PC-3 (cell line): Measurements from ENCODE around the gene FGGY. TPM values are rescaled to one million over a fixed set of nuclear protein-coding genes. Genes with fewer than 3 reads are reported as not detected.

Experiments
- ATAC-seq: fragments of 200-7000 bp; cut with Tn5 transposase; 2 replicates; pipeline ENCODE4 v1.9.1; 2020; ENCODE audit warnings: mild to moderate bottlenecking, moderate library complexity
- BruUV-seq: library from RNA; stranded (reverse); fragments of 400-500 nt; replicated peaks from 2 replicates; lab custom pipeline; 2021; lab: Mats Ljungman, UMichigan
- CTCF ChIA-PET: fragments of 300-600 bp; sonication (Branson Sonifier 250); formaldehyde crosslinking; loops from one replicate; lab custom pipeline; 2022; ENCODE audit warnings: antibody characterized with exemption; lab: Charles Lee
- POLR2A ChIA-PET: fragments of 300-600 bp; sonication (Branson Sonifier 250); formaldehyde crosslinking; loops from one replicate; lab custom pipeline; 2022; ENCODE audit warnings: antibody characterized with exemption; ENCODE audit not compliant: unreplicated experiment; lab: Charles Lee
- DNase-seq: peaks from one replicate; pipeline ENCODE4 v3.0.0-alpha.2; 2015
- H2AFZ ChIP-seq: fragments of 300-600 bp; sonication (generic); 2 replicates; pipeline ENCODE4 v1.6.0; 2016; ENCODE audit warnings: antibody characterized with exemption, low read length
- H3F3A ChIP-seq: fragments of 300-600 bp; sonication (generic); one replicate; pipeline ENCODE4 v1.6.0; 2017; ENCODE audit warnings: antibody characterized with exemption, low read length, control low read depth, mild to moderate bottlenecking; ENCODE audit not compliant: unreplicated experiment
- H3K27ac ChIP-seq: fragments of 300-600 bp; sonication (generic); 2 replicates; pipeline ENCODE4 v1.5.1; 2016; ENCODE audit warnings: mild to moderate bottlenecking, low read length
- H3K27me3 ChIP-seq: fragments of 300-600 bp; sonication (generic); 2 replicates; pipeline ENCODE4 v1.6.1; 2016; ENCODE audit warnings: low read length, mixed read lengths
- H3K36me3 ChIP-seq: fragments of 300-600 bp; sonication (generic); 2 replicates; pipeline ENCODE4 v1.6.1; 2016; ENCODE audit warnings: low read depth, mixed run types, low read length, mixed read lengths
- H3K4me1 ChIP-seq: fragments of 300-600 bp; sonication (generic); 2 replicates; pipeline ENCODE4 v1.5.1; 2016; ENCODE audit warnings: low read length; ENCODE audit not compliant: insufficient read depth
- H3K4me2 ChIP-seq: fragments of 300-600 bp; sonication (generic); 2 replicates; pipeline ENCODE4 v1.6.0; 2016; ENCODE audit warnings: low read length
- H3K4me3 ChIP-seq: fragments of 300-600 bp; sonication (generic); 2 replicates; pipeline ENCODE4 v1.5.1; 2016; ENCODE audit warnings: mild to moderate bottlenecking, low read length, mixed read lengths
- H3K79me2 ChIP-seq: fragments of 300-600 bp; sonication (generic); 2 replicates; pipeline ENCODE4 v1.6.1; 2017; ENCODE audit warnings: low read length, mixed read lengths
- H3K9ac ChIP-seq: fragments of 300-600 bp; sonication (generic); 2 replicates; pipeline ENCODE4 v1.6.0; 2016; ENCODE audit warnings: mild to moderate bottlenecking, low read length
- H3K9me2 ChIP-seq: fragments of 300-600 bp; sonication (generic); replicated peaks from 2 replicates; pipeline ENCODE4 v1.6.1; 2016; ENCODE audit warnings: mixed run types, low read length, mixed read lengths
- H3K9me3 ChIP-seq: fragments of 300-600 bp; sonication (generic); 2 replicates; pipeline ENCODE4 v1.6.1; 2016; ENCODE audit warnings: low read length, mixed read lengths
- H4K20me1 ChIP-seq: fragments of 300-600 bp; sonication (generic); 2 replicates; pipeline ENCODE4 v1.6.1; 2016; ENCODE audit warnings: low read length, mixed read lengths
- CTCF ChIP-seq: fragments of 300-600 bp; sonication (generic); conservative IDR thresholded peaks from 2 replicates; pipeline ENCODE4 v1.5.1; 2017; ENCODE audit warnings: antibody characterized with exemption, low read depth, mild to moderate bottlenecking, low read length
- EZH2 ChIP-seq: fragments of 300-600 bp; sonication (generic); IDR thresholded peaks from one replicate; pipeline ENCODE4 v1.6.1; 2017; ENCODE audit warnings: antibody characterized with exemption, mild to moderate bottlenecking, low read length; ENCODE audit not compliant: unreplicated experiment
- EZH2phosphoT487 ChIP-seq: fragments of 300-600 bp; sonication (generic); IDR thresholded peaks from 2 replicates; pipeline ENCODE4 v1.6.1; 2018; ENCODE audit warnings: mild to moderate bottlenecking, antibody characterized with exemption, low read length, borderline replicate concordance
- intact Hi-C: fragments of 100-400 bp; cut with micrococcal nuclease; formaldehyde crosslinking; loops from 2 replicates; pipeline ENCODE4 v1.9.0; 2023
- total RNA-seq: library from RNA; depleted of rRNA; stranded (reverse); fragments of >200 nt; gene quantifications from 2 replicates; pipeline ENCODE4 v1.2.3, GENCODE V29; 2014

The FGGY gene
- total RNA-seq, 1 experiment from 2014 or later, result 7.4 TPM

- intact Hi-C loops, result no loop called here
- H3K27me3 ChIP-seq, result no peaks in the 10 kb centered on the region
- H3K4me2 ChIP-seq, result no peak overlapping the region
- H3K9ac ChIP-seq, result no peak overlapping the region
- H3K4me1 ChIP-seq, result peaks cover 13% of the 10 kb centered on the region; the same call in 1 of the 2 replicates
- H3K79me2 ChIP-seq, result no peaks in the 10 kb centered on the region
- ChIA-PET CTCF (no interaction called here), POLR2A (no interaction called here)
- no peak overlapping the region for H2AFZ ChIP-seq
- no peaks in the 10 kb centered on the region for H3F3A ChIP-seq
- H3K27ac ChIP-seq, result no peak overlapping the region
- H3K9me3 ChIP-seq, result no peaks in the 10 kb centered on the region
- H3K4me3 ChIP-seq, result no peak overlapping the region
- DNase-seq, result no peak
- no peaks in the 10 kb centered on the region for H3K9me2 ChIP-seq
- BruUV-seq, result no TSS peak
- H4K20me1 ChIP-seq, result no peaks in the 10 kb centered on the region
- TF ChIP-seq EZH2, result no peak
- no peak for TF ChIP-seq EZH2phosphoT487
- TF ChIP-seq CTCF, result no peak
- ATAC-seq, result no peak
- H3K36me3 ChIP-seq, result no peaks in the 10 kb centered on the region
These were observed 122.7 kb downstream of the FGGY start for GRCh38 chr1:59419361-59420140.

GRCh38 chr1:59421232-59421920 is 124.5 kb downstream of the FGGY start:
- no peaks in the 10 kb centered on the region for H3K27me3 ChIP-seq
- no peaks in the 10 kb centered on the region for H4K20me1 ChIP-seq
- peaks cover 19% of the 10 kb centered on the region for H3K4me1 ChIP-seq
- no peak overlapping the region for H2AFZ ChIP-seq
- H3F3A ChIP-seq, result peaks cover under 1% of the 10 kb centered on the region
- no peaks in the 10 kb centered on the region for H3K9me2 ChIP-seq
- CTCF ChIA-PET, result no interaction called here
- H3K79me2 ChIP-seq, result no peaks in the 10 kb centered on the region
- no peak overlapping the region for H3K4me2 ChIP-seq
- DNase-seq (no peak), ATAC-seq (no peak)
- H3K9me3 ChIP-seq, result no peaks in the 10 kb centered on the region
- no TSS peak for BruUV-seq
- POLR2A ChIA-PET, result no interaction called here
- no peaks in the 10 kb centered on the region for H3K36me3 ChIP-seq
- no peak overlapping the region for H3K27ac ChIP-seq
- H3K4me3 ChIP-seq, result no peak overlapping the region
- intact Hi-C loops, result no loop called here
- TF ChIP-seq CTCF, result no peak
- no peak for TF ChIP-seq EZH2
- no peak for TF ChIP-seq EZH2phosphoT487
- no peak overlapping the region for H3K9ac ChIP-seq
